WTC11 (cell line): ENCODE data around the gene RBM28.

Source experiments
- CBFB ChIP-seq: sonication (generic); formaldehyde crosslinking; IDR thresholded peaks from 2 replicates; pipeline ENCODE4 v1.8.1; 2022; ENCODE audit warnings: mild to moderate bottlenecking, low read depth, missing genetic modification reagents
- CREM ChIP-seq: sonication (generic); formaldehyde crosslinking; IDR thresholded peaks from 2 replicates; pipeline ENCODE4 v1.8.1; 2022; ENCODE audit warnings: mild to moderate bottlenecking, missing genetic modification reagents, moderate library complexity
- ETV6 ChIP-seq: sonication (generic); formaldehyde crosslinking; IDR thresholded peaks from 2 replicates; pipeline ENCODE4 v1.8.1; 2022; ENCODE audit warnings: mild to moderate bottlenecking, missing genetic modification reagents
- NR2C2 ChIP-seq: sonication (generic); formaldehyde crosslinking; IDR thresholded peaks from 2 replicates; pipeline ENCODE4 v1.8.0; 2022; ENCODE audit warnings: mild to moderate bottlenecking, missing genetic modification reagents
- SMAD4 ChIP-seq: sonication (generic); formaldehyde crosslinking; IDR thresholded peaks from 2 replicates; pipeline ENCODE4 v1.8.0; 2022; ENCODE audit warnings: mild to moderate bottlenecking, missing genetic modification reagents
- TEAD4 ChIP-seq: sonication (generic); formaldehyde crosslinking; IDR thresholded peaks from 2 replicates; pipeline ENCODE4 v1.8.0; 2022; ENCODE audit warnings: mild to moderate bottlenecking, missing genetic modification reagents
- ZNF416 ChIP-seq: fragments of 250-450 bp; sonication (Bioruptor Pico); IDR thresholded peaks from 2 replicates; pipeline ENCODE4 v1.9.0; 2021; ENCODE audit warnings: mild to moderate bottlenecking, inconsistent platforms
- ZNF671 ChIP-seq: fragments of 250-450 bp; sonication (Bioruptor Pico); IDR thresholded peaks from 2 replicates; pipeline ENCODE4 v1.8.0; 2021; ENCODE audit warnings: mild to moderate bottlenecking
- TF ChIP-seq, protein P1 (sequence below): fragments of 200-600 bp; IDR thresholded peaks from 2 replicates; pipeline ENCODE4 v1.8.0; 2022; ENCODE audit warnings: antibody characterized with exemption
- TF ChIP-seq, protein P2 (sequence below): sonication (generic); formaldehyde crosslinking; IDR thresholded peaks from 2 replicates; pipeline ENCODE4 v1.8.0; 2022; ENCODE audit warnings: mild to moderate bottlenecking, missing genetic modification reagents
- TF ChIP-seq, protein P3 (sequence below): sonication (generic); formaldehyde crosslinking; IDR thresholded peaks from 2 replicates; pipeline ENCODE4 v1.8.1; 2022; ENCODE audit warnings: mild to moderate bottlenecking, missing genetic modification reagents, moderate library complexity, borderline replicate concordance
- TF ChIP-seq, protein P4 (sequence below): sonication (generic); formaldehyde crosslinking; conservative IDR thresholded peaks from 2 replicates; pipeline ENCODE4 v1.8.1; 2022; ENCODE audit warnings: mild to moderate bottlenecking, missing genetic modification reagents
- TF ChIP-seq, protein P5 (sequence below): sonication (generic); formaldehyde crosslinking; IDR thresholded peaks from 2 replicates; pipeline ENCODE4 v1.8.1; 2022; ENCODE audit warnings: missing genetic modification reagents, borderline replicate concordance
- TF ChIP-seq, protein P6 (sequence below): fragments of 250-450 bp; sonication (Bioruptor Pico); IDR thresholded peaks from 2 replicates; pipeline ENCODE4 v1.9.0; 2021; ENCODE audit warnings: mild to moderate bottlenecking

DNA sequence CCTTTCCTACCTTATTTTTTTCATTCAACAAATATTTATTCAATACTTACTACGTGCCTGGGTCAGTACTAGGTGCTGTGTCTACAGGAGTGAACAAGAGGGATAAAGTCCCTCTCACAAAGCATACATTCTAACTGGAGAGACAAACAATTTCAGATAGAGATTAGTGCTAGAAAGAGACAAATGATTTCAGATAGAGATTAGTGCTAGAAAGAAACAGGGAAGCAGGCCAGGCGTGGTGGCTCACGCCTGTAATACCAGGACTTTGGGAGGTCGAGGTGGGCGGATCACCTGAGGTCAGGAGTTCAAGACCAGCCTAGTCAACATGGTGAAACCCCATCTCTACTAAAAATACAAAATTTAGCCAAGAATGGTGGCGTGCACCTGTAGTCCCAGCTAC is 34.6 kb downstream of the RBM28 start:
- TF ChIP-seq, protein P1, sequence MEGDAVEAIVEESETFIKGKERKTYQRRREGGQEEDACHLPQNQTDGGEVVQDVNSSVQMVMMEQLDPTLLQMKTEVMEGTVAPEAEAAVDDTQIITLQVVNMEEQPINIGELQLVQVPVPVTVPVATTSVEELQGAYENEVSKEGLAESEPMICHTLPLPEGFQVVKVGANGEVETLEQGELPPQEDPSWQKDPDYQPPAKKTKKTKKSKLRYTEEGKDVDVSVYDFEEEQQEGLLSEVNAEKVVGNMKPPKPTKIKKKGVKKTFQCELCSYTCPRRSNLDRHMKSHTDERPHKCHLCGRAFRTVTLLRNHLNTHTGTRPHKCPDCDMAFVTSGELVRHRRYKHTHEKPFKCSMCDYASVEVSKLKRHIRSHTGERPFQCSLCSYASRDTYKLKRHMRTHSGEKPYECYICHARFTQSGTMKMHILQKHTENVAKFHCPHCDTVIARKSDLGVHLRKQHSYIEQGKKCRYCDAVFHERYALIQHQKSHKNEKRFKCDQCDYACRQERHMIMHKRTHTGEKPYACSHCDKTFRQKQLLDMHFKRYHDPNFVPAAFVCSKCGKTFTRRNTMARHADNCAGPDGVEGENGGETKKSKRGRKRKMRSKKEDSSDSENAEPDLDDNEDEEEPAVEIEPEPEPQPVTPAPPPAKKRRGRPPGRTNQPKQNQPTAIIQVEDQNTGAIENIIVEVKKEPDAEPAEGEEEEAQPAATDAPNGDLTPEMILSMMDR, result no peak
- TF ChIP-seq SMAD4 (CRISPR knock-in tag), result no peak
- TF ChIP-seq CREM (CRISPR knock-in tag), result no peak
- no peak for TF ChIP-seq CBFB (CRISPR knock-in tag)
- TF ChIP-seq ZNF671 (CRISPR knock-in tag), result no peak
- TF ChIP-seq, protein P2, sequence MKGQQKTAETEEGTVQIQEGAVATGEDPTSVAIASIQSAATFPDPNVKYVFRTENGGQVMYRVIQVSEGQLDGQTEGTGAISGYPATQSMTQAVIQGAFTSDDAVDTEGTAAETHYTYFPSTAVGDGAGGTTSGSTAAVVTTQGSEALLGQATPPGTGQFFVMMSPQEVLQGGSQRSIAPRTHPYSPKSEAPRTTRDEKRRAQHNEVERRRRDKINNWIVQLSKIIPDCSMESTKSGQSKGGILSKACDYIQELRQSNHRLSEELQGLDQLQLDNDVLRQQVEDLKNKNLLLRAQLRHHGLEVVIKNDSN, result no peak
- TF ChIP-seq, protein P3, sequence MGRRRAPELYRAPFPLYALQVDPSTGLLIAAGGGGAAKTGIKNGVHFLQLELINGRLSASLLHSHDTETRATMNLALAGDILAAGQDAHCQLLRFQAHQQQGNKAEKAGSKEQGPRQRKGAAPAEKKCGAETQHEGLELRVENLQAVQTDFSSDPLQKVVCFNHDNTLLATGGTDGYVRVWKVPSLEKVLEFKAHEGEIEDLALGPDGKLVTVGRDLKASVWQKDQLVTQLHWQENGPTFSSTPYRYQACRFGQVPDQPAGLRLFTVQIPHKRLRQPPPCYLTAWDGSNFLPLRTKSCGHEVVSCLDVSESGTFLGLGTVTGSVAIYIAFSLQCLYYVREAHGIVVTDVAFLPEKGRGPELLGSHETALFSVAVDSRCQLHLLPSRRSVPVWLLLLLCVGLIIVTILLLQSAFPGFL, result no peak
- TF ChIP-seq, protein P4, sequence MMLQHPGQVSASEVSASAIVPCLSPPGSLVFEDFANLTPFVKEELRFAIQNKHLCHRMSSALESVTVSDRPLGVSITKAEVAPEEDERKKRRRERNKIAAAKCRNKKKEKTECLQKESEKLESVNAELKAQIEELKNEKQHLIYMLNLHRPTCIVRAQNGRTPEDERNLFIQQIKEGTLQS (CRISPR knock-in tag), result no peak
- TF ChIP-seq TEAD4 (CRISPR knock-in tag), result no peak
- TF ChIP-seq, protein P5, sequence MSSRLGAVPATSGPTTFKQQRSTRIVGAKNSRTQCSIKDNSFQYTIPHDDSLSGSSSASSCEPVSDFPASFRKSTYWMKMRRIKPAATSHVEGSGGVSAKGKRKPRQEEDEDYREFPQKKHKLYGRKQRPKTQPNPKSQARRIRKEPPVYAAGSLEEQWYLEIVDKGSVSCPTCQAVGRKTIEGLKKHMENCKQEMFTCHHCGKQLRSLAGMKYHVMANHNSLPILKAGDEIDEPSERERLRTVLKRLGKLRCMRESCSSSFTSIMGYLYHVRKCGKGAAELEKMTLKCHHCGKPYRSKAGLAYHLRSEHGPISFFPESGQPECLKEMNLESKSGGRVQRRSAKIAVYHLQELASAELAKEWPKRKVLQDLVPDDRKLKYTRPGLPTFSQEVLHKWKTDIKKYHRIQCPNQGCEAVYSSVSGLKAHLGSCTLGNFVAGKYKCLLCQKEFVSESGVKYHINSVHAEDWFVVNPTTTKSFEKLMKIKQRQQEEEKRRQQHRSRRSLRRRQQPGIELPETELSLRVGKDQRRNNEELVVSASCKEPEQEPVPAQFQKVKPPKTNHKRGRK (CRISPR knock-in tag), result no peak
- TF ChIP-seq, protein P6, sequence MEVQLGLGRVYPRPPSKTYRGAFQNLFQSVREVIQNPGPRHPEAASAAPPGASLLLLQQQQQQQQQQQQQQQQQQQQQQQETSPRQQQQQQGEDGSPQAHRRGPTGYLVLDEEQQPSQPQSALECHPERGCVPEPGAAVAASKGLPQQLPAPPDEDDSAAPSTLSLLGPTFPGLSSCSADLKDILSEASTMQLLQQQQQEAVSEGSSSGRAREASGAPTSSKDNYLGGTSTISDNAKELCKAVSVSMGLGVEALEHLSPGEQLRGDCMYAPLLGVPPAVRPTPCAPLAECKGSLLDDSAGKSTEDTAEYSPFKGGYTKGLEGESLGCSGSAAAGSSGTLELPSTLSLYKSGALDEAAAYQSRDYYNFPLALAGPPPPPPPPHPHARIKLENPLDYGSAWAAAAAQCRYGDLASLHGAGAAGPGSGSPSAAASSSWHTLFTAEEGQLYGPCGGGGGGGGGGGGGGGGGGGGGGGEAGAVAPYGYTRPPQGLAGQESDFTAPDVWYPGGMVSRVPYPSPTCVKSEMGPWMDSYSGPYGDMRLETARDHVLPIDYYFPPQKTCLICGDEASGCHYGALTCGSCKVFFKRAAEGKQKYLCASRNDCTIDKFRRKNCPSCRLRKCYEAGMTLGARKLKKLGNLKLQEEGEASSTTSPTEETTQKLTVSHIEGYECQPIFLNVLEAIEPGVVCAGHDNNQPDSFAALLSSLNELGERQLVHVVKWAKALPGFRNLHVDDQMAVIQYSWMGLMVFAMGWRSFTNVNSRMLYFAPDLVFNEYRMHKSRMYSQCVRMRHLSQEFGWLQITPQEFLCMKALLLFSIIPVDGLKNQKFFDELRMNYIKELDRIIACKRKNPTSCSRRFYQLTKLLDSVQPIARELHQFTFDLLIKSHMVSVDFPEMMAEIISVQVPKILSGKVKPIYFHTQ (CRISPR knock-in tag), result no peak
- TF ChIP-seq ETV6, result no peak
- TF ChIP-seq NR2C2 (CRISPR knock-in tag), result no peak
- no peak for TF ChIP-seq ZNF416 (CRISPR knock-in tag)
